ENCODE measurements around the gene GRK1.

The GRK1 gene

GRCh38 chr13:113632706-113633484, 34.1 kb upstream of the GRK1 start:
- DNase-seq = no peak

- no peak for DNase-seq
These were observed 33.5 kb upstream of the GRK1 start for GRCh38 chr13:113633485-113633873.

- no peak for DNase-seq
These were observed 32.6 kb upstream of the GRK1 start for GRCh38 chr13:113634279-113635047.

- no peak for DNase-seq
These were observed 32.0 kb upstream of the GRK1 start for GRCh38 chr13:113635048-113635420.

GRCh38 chr13:113635709-113636108, 31.3 kb upstream of the GRK1 start:
- DNase-seq = no peak

- DNase-seq = no peak
These were observed 30.6 kb upstream of the GRK1 start for GRCh38 chr13:113636266-113636963.

- DNase-seq = no peak
These were observed 29.5 kb upstream of the GRK1 start for GRCh38 chr13:113637262-113638160.

- no peak for DNase-seq
These were observed 28.8 kb upstream of the GRK1 start for GRCh38 chr13:113638173-113638746.

GRCh38 chr13:113638806-113639205, 28.2 kb upstream of the GRK1 start:
- no peak for DNase-seq

GRCh38 chr13:113639616-113640262, 27.3 kb upstream of the GRK1 start:
- no peak for DNase-seq

GRCh38 chr13:113641426-113641825, 25.6 kb upstream of the GRK1 start:
- DNase-seq = no peak

GRCh38 chr13:113642563-113642962, 24.5 kb upstream of the GRK1 start:
- no peak for DNase-seq

GRCh38 chr13:113643593-113643992, 23.4 kb upstream of the GRK1 start:
- no peak for DNase-seq

- no peak for DNase-seq
These were observed 22.2 kb upstream of the GRK1 start for GRCh38 chr13:113644800-113645199.

- no peak for DNase-seq
These were observed 21.7 kb upstream of the GRK1 start for GRCh38 chr13:113645329-113645728.

- no peak for DNase-seq
These were observed 20.6 kb upstream of the GRK1 start for GRCh38 chr13:113646376-113646775.

GRCh38 chr13:113646921-113647340, 20.1 kb upstream of the GRK1 start:
- DNase-seq = no peak

- peak; percentile 69 to 89 for DNase-seq
These were observed 19.4 kb upstream of the GRK1 start for GRCh38 chr13:113647351-113648215.

GRCh38 chr13:113648216-113648610, 18.8 kb upstream of the GRK1 start:
- DNase-seq = no peak

GRCh38 chr13:113649212-113649611, 17.8 kb upstream of the GRK1 start:
- no peak for DNase-seq

- no peak for DNase-seq
These were observed 16.7 kb upstream of the GRK1 start for GRCh38 chr13:113650275-113650674.

Data from hippocampal formation (tissue), 2 donors.